A204.1 (cell line): ENCODE data around the gene OR7C1.
"Not testable (repeated sequence)": the region's sequence is repeated elsewhere in the genome, so short reads cannot be mapped to it uniquely, and the experiment has no call there.

Experiments
- FAIRE-seq: peaks from 2 replicates; lab custom pipeline; 2012; peaks lifted over from hg19 to GRCh38; lab: Jason Lieb, UNC

Gene OR7C1

DNA sequence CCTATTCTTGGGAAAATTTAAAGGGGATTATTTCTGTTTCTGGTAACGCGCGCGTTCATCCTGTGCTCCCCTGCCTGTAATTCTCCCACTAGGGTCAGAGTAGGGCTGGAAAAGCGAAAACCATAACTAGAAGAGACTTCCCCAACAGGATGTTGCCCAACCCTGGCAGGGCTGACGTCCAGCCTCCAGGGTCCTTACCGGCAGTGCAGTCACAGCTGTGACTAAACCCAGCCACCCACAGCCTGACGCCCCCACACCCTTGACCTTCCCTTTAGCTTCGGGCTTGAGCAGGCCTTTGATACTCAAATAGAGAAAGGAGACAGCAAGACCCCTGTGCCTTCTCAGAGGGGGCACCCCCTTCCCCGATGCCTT lies 50.3 kb downstream of the OR7C1 start:
- FAIRE-seq, result not testable (repeated sequence)

DNA sequence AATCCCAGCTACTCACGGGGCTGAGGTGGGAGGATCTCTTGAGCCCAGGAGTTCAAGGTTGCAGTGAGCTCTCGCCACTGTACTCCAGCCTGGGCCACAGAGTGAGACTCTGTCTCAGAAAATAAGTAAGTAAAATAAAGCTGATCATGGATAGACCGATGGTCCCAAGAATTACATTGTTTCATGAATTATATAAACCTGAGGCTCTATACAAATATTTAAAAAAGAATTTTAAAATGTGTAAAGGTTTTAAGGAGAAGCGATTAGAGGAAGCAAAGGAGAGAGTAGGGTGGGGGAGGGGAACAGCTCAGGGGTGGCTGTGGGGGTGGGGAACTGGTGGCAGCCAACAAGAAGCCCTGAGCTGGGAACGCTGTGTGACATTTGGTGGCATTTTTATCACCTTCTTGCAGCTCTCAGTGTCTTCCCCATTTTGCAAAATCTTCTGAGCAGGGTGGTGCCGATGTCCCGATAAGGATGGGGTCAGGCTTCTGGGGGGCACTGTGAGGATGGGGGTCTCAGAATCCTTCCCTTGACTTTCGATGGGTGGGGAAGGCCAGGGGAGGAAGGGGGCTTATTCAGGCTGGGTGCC lies 51.5 kb downstream of the OR7C1 start:
- not testable (repeated sequence) for FAIRE-seq

DNA sequence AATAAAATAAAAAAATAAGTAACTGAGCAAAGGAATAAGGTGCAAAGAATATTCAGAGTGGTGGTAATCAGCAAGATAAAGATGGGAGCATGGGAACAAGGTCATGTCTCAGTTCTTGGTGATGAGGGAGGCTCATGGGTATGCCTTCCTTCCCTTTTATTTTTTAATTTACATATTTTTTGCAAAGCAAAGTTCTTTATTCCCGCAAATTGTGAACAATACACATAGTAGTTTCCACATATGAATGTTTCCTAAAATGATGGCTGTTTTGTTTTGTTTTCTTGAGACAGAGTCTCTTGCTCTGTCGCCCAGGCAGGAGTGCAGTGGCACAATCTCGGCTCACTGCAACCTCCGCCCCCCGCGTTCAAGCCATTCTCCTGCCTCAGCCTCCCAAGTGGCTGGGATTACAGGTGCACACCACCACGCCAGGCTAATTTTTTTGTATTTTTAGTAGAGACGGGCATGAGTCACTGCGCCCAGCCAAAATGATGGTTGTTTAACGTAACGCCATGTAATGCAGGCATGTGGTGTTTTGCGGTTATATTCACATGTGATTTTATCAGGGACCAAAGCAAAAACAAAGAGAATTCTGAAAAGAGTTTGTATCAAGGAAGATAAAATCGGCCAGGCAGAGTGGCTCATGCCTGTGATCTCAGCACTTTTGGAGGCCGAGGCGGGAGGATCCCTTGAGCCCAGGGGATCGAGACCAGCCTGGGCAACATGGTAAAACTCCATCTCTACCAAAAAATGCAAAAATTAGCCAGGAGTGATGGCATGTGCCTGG lies 52.2 kb downstream of the OR7C1 start:
- FAIRE-seq, result no peak

DNA sequence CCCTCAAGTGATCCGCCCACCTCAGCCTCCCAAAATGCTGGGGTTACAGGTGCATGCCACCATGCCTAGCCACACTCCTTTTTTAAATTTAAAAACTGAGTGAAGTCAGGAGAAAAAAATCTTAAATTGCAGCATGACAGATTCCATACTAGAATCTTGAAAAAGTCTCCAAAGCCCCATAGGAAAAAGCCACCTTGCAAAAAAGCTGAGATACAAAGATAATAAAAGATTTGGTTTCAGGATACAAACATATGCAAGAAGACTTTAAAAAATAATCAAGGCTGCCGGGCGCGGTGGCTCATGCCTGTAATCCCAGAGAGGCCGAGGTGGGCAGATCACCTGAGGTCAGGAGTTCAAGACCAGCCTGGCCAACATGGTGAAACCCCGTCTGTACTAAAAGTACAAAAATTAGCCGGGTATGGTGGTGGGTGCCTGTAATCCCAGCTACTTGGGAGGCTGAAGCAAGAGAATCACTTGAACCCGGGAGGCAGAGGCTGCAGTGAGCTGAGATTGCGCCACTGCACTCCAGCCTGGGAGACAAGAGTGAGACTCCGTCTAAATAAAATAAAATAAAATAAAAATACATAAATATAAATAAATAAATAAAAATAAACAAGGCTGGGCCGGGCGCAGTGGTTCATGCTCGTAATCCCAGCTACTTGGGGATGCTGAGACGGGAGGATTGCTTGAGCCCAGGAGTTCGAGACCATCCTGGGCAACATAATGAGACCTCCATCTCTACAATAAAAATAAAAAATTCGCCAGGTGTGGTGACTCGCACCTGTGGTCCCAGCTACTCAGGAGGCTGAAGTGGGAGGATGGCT lies 53.1 kb downstream of the OR7C1 start:
- FAIRE-seq, result not testable (repeated sequence)

DNA sequence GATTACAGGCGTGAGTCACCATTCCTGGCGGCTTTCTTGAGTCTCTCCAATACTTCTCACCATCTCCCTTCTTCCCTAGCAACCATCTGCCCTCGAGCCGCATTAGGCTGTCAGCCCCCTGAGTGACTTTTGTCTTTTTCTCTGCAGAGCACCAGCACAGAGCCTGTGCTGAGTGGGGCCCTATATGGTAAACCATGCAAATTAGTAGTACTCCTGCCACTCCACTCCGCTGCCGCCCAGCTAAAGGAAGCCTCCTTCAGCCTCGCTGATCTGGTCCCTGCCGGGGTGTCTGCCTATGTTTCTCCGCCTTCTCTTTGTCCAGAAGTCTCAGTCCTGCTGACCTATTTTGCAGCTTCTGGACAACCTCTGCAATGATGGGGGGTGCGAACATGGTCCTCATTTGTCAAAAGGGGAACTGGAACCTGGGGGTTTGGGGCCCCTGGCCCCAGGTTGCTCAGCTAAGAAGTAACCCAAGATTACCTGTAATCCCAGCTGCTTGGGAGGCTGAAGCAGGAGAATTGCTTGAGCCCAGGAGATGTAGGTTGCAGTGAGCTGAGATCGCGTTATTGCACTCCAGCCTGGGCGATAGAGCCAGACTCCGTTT lies 54.3 kb downstream of the OR7C1 start:
- not testable (repeated sequence) for FAIRE-seq

DNA sequence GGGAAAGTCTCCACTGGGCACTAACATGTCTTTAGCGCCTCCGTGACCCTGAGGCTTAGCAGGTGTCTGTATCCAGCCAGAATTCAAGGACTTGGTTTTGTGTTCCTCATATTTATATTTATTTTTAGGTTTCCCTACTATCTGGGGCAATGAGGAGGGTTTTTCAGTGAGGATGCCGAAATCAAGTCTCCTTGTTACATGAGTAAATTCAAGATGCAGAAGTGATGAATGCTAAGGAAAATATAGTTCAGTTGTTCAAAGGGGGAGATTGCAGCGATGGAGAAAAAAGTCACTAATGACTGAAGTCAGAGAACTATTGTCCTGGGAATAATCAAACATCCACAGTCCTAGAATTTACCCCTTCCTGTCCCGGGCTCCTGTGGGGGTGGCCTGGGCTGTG lies 55.8 kb downstream of the OR7C1 start:
- no peak for FAIRE-seq

DNA sequence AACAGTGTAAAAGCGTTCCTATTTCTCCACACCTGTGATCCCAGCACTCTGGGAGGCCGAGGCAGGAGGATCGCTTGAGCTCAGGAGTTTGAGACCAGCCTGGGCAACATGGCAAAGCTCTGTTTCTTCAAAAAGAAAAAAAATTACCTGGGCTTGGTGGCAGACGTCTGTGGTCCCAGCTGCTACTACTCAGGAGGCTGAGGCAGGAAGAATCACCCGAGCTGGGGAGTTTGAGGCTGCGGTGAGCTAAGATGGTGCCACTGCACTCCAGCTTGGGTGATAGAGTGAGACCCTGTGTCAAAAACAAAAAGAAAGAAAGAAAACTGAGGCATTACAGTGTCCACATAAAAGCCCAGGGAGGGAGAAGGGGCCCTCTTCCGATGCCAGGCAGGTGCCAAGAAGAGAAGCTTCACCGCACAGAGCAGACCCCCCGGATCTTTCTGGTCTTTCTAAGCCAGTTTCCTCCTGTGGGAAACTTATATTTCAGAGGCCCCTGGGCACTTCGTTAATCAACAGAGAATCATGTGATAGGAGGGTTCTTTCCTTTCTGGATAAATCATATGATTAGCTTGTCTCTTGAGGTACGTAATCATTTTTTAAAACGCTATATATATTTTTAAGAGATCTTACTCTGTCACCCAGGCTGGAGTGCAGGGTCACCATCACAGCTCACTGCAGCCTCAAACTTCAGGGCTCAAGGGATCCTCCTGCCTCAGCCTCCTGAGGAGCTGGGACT lies 56.7 kb downstream of the OR7C1 start, which contains the start of gene ADGRE2:
TSS of gene ADGRE2 (minus strand) at position 451 of the 736 bp plus-strand sequence. CDS start 1,804 bp downstream, outside the sequence.
- not testable (repeated sequence) for FAIRE-seq

DNA sequence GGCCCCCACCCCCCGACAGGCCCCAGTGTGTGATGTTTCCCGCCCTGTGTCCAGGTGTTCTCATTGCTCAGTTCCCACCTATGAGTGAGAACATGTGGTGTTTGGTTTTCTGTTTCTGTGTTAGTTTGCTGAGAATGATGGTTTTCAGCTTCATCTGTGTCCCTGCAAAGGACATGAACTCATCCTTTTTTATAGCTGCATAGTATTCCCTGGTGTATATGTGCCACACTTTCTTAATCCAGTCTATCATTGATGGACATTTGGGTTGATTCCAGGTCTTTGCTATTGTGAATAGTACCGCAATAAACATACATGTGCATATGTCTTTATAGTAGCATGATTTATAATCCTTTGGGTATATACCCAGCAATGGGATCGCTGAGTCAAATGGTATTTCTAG lies 57.3 kb downstream of the OR7C1 start:
- FAIRE-seq, result not testable (repeated sequence)

DNA sequence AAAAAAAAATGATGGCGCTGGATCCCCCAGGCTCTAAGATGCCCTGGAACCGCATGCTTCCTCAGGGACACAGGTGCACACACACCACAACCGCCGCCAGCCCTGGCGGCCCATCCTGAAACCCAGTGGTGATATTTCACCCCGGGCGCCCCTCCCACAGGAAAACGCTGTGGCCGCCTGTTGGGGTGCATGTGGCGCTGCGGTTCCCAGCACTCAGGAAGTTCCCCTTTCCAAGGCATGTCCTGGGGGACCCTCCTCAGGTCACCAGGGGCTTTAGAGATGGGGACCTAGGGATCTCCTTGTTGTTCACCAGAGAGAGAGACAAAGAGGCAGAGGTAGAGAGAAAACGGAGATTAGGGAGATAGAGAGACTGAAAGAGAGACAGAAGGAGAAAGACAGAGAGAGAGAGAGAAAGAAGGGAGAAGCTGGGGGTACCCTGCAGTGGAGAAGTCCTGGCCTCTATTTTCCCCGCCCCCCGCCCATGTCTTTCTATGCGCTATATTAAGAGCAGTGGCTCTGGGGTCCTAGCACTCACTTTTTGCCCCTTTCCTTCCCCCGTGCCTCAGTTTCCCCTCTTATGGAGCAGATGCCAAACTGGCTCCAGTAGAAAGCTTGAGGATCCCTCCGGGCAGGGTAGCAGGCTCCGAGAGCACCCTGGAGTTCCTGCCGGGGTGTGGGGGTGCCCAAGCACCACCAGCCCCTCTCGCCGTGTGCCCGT lies 59.0 kb downstream of the OR7C1 start:
- FAIRE-seq, result no peak

DNA sequence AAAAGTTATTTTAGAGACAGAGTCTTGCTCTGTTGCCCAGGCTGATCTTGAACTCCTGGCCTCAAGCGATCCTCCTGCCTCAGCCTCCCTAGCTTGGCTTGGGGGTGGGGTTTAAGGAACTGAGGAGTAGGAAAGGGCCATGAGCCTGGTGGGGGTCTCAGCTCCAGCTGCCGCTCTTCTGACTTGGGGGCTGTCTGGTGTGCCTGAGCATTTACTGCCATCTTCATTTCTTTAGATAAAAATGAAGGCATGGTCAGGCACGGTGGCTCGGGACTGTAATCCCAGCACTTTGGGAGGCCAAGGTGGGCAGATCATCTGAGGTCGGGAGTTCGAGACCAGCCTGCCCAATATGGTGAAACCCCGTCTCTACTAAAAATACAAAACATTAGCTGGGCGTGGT lies 59.7 kb downstream of the OR7C1 start:
- not testable (repeated sequence) for FAIRE-seq

DNA sequence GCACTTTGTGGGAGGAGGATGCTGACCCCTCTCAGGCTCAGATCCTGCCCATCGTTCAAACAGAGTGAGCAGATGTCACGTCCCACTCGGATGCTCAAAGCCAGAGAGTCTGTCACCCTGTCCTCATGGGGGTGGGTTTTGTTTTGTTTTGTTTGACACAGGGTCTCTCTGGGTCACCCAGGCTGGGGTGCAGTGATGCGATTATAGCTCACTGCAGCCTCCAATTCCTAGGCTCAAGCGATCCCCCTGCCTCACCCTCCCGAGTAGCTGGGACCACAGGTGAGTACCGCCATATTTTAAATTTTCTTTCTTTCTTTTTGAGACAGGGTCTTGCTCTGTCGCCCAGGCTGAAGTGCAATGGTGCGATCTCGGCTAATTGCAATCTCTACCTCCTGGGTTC lies 60.6 kb downstream of the OR7C1 start:
- no peak for FAIRE-seq

DNA sequence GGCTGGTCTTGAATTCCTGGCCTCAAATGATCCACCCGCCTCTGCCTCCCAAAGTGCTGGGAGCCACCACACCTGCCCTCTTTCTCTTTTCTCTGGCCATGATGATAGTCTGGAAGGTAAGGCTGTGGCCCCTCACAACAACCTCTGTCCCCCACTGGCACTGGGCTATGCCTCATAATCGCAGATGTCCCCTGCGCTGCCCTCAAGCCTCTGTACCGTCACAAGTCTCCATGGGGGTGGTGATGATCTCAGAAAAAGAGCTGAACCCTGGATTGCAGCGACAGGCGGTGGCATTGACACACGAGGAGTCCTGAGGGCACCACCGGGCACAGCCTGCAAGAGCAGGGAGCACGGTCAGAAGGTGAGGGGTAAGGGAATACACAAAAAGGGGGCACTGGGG lies 61.3 kb downstream of the OR7C1 start:
- FAIRE-seq, result not testable (repeated sequence)

DNA sequence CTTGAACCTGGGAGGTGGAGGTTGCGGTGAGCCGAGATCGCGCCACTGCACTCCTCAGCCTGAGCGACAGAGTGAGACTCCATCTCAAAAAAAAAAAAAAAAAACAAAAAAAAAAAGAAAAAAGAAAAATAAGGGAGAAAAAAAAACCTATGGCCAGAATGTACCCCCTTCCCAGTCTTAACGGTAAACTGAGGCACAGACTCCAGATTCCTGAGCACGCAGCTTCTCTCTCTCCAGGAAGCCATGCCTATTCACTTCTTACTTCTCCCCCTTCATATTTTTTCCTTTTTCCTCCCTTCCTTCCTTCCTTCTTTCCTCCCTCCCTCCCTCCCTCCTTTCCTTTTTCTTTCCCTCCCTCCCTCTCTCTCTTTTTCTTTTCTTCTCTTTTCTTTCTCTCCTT lies 62.0 kb downstream of the OR7C1 start:
- FAIRE-seq, result no peak

DNA sequence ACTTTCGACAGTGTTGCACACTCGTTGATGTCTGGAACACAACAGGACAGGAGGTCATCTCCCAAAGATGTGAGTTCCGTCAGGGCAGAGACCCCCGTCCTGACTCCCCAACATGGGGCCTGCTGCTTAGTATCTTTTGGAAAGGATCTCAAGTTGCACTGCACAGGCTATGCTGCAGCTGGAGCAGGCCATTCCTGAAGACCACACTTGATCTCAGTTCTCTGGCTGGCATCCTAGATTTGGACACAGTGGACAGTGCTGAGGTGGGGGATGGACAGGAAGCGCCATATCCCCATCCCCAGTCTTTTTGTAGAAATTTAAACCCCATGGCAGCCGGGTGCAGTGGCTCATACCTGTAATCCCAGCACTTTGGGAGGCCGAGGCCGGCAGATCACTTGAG lies 62.5 kb downstream of the OR7C1 start:
- no peak for FAIRE-seq

DNA sequence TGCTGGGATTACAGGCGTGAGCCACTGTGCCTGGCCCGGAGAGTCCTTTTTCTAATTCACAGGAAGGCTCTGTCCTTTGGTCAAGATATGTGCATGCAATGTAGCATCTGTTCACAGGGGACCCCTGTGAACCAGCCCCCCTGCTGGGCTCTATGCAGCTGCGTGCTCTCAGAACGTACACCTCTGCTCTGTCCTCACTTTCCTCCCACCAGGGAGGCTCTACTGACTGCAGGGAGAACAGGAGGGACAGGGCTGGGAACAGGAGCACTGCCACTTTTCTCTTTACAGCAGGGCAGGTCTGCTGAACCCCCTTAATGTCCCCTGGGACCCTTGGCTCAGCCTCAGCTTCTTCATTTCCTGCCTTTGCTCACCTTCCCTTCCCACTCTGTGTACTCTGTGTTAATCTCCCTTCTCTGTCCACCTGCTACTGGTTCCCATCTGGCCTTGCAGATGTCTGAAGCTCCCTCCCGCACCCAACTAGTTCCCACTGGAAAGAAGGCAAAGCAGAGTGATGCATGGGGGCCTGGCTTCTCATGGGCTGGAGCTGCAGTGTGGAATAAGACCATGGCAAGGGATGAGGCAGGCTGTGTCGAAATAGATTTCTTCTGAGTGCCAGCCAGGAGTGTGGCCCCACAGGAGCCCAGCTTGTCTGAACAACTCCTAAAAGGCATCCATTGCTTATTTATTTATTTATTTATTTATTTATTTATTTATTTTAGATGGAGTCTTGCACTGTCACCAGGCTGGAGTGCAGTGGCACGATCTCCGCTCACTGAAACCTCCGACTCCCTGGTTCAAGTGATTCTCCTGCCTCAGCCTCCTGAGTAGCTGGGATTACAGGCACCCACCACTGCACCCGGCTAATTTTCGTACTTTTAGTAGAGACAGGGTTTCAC lies 63.8 kb downstream of the OR7C1 start:
- FAIRE-seq, result no peak

DNA sequence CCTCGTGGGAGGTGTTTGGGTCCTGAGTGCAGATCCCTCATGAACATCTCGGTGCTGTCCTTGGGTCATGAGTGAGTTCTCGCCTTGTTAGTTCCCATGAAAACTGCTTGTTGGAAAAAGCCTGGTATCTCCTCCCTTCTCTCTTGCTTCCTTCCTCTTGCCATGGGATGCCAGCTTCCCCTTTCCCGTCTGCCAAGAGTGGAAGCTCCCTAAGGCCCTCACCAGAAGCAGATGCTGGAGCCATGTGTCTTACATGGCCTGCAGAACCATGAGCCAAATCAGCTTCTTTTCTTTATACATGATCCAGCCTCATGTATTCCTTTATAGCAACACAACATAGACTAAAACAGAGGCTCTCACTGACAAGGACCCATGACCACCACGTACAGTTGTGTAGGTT lies 64.8 kb downstream of the OR7C1 start:
- no peak for FAIRE-seq

DNA sequence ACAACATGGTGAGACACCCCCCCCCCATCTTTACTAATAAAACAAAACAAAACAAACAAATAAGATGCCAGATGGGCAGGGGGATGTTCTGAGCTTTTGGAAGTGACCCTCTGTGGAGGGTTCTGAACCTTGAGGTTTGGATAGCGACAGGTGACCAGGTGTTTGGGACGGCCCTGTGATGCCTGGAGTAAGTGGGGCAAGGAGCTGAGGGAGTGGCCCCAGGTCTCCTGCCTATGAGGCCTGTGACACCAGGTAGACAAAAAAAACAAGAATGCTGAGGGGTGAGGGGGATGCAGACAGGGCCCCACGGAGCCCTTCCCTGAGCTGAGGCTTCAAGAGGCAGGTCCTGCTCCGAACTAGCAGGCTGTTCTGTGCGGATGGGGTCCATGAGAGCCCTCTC lies 65.8 kb downstream of the OR7C1 start:
- FAIRE-seq, result no peak

DNA sequence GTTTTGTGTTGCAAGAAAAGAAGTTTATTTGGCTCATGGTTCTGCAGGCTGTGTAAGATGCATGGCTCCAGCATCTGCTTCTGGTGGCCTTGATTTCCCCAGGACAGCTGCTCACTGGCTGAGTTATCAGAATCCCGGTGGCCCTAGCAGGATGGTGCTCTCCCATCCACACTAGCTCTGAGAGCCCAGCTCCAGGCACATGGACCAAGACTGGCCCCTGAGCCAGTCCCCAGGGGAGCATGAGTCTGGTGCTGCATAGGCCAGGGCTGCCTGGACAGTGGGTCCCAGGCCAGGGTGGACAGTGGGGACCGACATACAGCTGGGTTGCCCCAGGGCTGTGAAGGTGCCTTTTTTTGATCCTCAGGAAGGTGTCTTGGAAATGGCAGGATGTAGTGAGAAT lies 67.0 kb downstream of the OR7C1 start:
- no peak for FAIRE-seq

DNA sequence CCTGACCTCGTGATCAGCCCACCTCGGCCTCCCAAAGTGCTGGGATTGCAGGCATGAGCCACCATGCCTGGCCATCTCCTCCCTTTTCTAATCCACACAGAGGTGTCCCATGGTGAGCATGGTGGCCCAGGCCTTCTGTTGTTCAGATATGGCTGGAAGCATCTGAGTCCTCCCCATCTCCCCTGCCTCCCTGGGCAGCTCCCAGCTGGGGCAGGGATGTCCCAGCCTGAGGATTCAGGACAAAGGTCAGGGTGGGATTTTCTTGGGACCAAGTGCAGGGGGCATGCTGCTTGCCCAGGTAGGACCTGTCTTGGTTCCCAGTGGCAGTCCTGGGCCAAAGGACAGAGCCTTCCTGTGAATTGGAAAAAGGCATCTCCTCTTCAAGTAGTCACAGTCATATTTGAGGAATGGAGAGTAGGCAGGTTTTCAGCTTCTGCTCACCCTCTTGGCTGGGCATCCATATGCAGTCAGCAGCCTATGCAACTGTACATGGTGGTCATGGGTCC lies 67.5 kb downstream of the OR7C1 start:
- no peak for FAIRE-seq

DNA sequence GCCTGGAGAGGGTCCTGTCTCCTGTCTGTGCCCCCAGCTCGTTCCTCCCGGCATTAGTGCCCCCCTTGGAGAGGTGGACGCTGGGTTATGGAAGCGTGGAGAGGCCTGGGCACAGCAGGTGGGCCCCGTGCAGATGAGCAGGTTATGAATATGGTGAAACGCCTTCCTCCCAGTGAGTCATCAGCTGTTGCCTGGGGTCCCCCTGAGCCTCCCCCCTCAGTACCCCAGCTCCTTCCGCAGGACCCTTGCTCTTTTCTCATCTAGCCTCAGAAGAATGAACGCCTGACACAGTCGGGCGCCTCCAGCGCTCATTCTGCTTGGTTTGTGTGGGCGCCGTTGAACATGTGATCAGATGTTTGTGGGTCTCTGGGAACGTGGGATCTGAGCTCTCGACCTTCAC lies 69.1 kb downstream of the OR7C1 start:
- FAIRE-seq, result not testable (repeated sequence)
